ENCODE data around the gene RTP1.
"Not testable (repeated sequence)": the region's sequence is repeated elsewhere in the genome, so short reads cannot be mapped to it uniquely, and the experiment has no call there.

The RTP1 gene, protein sequence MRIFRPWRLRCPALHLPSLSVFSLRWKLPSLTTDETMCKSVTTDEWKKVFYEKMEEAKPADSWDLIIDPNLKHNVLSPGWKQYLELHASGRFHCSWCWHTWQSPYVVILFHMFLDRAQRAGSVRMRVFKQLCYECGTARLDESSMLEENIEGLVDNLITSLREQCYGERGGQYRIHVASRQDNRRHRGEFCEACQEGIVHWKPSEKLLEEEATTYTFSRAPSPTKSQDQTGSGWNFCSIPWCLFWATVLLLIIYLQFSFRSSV

DNA sequence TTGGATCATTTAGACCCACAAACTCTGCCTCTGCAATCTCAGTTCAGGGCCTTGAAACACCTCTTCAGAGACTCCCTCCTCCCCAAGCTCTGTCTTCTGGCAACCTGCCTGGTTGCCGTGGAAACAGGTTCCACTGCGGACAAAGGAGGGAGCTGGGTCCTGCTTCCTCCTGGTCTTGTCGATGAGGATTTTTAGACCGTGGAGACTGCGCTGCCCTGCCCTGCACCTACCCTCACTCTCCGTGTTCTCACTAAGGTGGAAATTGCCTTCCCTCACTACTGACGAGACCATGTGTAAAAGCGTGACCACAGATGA lies at the start of gene RTP1:
TSS of gene RTP1 (plus strand) at position 152 of the 315 bp plus-strand sequence. CDS start at position 182, 30 bp downstream.
- DNase-seq (ENCODE audit: low read depth), result no peak

DNA sequence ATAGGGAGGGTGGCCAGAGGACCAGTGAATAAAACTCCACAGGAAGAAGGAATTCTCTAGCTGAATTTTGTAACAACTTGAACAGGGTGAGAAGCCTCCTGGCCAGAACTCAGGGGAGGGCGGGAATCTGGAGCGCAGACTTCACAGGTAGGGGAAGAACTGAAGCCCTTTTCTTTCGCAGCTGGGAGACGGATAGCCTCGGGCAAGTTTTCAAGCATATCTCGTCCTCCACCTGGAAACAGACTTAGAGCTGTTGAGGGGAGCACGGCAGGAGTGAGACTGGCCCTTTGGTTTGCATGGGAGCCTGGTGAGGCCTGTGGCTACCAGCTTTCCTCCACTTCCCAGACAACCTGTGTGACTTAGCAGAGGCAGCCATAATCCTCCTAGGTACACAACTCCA lies 47.1 kb upstream of the RTP1 start:
- no peak for DNase-seq (ENCODE audit: low read depth)

- peak; percentile 51 for DNase-seq (ENCODE audit: low read depth)
These were observed 46.7 kb upstream of the RTP1 start for GRCh38 chr3:187150599-187150998.

DNA sequence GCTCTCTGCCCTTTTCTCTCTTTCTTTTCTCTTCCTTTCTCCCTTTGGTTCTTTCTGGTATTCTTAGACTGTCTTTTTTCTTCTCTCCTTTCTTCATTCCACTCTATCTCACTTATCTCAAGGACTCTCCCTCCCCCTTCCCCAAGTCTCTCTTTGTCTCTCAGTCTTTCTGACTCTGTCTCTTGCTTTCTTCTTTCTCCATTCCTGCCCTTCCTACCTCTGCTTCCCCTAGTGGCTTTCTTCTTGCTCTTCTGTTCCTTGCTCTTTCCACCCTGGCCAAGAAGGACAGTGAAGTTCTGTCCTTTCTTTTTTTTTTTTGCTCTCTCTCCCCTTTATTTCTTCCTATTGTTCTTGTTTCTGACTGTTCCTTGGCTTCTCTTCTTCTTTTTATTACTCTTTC lies 35.7 kb upstream of the RTP1 start:
- DNase-seq (ENCODE audit: low read depth), result no peak

- DNase-seq (ENCODE audit: low read depth), result no peak
These were observed 34.9 kb upstream of the RTP1 start for GRCh38 chr3:187162265-187162953.

DNA sequence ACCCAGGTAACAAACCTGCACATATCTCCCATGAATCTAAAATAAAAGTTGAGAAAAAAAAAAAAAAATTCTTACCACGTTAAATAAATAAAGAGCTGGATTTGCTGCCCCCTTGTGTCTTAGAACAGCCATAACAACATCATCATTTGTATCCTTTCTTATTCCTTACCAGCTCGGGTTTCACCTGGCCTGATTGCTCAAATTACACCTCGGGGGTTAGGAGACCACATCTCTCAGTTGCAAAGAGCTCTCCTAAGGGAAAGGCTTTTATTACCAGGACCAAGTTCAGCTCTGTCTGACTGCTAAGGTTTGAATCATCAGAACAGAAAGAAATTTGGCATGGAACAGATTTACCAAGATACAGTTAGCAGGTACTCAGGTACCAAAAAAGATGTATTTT lies 32.1 kb upstream of the RTP1 start:
- DNase-seq (ENCODE audit: low read depth), result no peak

GRCh38 chr3:187166750-187167149 lies 30.5 kb upstream of the RTP1 start:
- no peak for DNase-seq (ENCODE audit: low read depth)

DNA sequence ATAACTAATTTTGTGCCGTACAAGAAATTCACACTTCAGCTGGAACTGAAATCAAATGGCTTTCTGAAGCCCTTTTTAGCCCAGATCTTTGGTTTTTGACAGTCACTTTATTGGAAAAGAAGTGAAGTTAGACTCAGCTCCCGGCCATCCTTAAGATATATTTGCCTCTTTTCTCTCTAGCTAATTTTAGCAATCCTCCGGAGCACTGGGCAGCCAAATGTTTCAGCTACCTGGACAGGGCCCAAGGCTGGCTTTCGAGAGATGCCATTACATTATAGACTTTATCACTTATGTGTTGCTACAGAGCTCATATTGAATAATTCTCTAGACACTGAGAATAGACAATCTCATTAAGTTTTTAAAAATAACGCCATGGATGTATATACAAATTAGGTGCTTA lies 29.5 kb upstream of the RTP1 start:
- DNase-seq (ENCODE audit: low read depth), result no peak

DNA sequence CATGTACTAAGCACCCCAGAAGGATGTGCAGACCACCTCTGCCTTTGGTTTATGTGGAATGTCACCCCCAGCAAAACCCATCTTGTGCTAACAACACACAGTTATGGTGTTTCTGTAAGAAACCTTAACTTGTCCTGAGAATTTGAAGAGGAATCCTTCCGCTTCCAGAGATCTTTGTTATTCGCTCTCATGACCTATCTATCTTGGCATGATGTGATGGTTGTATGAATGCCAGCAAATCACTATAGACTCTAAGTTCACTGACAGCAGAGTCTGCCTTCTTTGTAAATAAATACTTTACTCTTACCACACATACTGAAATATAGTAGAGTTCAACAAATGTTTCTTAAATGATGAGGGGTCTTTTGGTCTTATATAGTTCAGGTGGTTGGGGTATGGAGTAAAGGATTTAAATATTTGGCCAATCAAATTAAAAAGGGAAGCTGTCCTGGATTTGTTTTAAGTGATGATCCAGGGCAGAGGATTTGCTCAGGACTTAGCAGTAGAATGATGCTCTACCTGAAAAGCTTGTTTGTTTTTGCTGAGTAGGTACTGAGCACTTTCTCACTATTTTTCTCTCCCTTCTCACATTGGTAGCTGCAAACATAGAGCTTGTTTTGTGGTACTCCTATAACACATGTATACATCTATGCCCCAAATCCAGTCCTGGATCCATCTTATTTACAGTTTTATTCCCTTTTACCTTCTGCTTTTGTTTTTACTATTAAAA lies 27.9 kb upstream of the RTP1 start:
- no peak for DNase-seq (ENCODE audit: low read depth)

- DNase-seq (ENCODE audit: low read depth), result not testable (repeated sequence)
These were observed 26.4 kb upstream of the RTP1 start for GRCh38 chr3:187170911-187171310.

GRCh38 chr3:187172929-187173328 lies 24.4 kb upstream of the RTP1 start:
- DNase-seq (ENCODE audit: low read depth), result no peak

DNA sequence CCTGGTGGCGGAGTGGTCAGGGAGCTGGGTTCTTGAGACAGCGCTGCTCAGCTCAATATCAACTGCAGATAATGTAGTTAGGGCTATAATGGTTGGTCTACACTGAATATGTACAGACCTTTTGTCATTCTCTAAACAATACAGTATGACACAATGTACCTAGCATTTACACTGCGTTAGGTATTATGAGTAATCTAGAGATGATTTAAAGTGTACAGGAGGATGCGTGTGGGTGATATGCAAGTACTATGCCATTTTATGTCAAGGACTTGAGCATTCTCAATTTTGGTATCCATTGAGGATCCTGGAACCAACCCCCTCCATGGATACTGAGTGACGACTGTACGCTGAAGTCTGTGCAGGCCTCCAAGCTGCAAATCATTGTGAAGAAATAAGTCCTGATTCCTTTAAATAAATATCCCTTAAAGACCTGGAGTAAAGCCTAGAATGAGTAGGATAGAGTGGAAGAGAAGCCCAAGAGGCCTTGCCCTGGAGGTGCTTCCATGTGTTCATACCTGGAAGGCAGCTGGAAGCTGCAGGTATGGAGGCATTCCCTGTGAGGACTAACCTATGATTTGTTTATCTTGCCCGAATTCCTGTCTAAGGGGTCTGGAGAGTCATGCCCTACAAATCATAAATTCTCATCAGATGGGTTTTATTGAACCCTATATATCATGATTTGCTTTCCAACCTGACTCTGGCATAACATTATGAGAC lies 15.7 kb upstream of the RTP1 start:
- DNase-seq (ENCODE audit: low read depth), result no peak

- DNase-seq (ENCODE audit: low read depth), result no peak
These were observed 13.9 kb upstream of the RTP1 start for GRCh38 chr3:187183210-187183862.

DNA sequence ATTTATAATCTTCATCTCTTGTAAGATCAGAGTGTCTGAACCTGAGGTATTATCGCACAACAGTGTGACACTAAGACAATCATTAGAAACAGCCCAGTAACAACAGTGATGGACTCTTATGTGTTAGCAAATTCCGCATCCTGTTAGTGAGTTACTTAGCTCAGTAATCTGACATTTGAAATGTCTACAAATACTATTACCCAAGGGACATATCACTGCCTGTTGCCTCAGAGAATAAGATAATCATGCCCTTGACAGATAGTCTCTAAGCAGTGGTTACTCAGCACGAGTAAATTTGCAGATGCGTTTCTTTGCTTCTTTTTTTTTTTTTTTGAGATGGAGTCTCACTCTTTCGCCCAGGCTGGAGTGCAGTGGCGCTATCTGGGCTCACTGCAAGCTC lies 13.4 kb upstream of the RTP1 start:
- DNase-seq (ENCODE audit: low read depth), result no peak

DNA sequence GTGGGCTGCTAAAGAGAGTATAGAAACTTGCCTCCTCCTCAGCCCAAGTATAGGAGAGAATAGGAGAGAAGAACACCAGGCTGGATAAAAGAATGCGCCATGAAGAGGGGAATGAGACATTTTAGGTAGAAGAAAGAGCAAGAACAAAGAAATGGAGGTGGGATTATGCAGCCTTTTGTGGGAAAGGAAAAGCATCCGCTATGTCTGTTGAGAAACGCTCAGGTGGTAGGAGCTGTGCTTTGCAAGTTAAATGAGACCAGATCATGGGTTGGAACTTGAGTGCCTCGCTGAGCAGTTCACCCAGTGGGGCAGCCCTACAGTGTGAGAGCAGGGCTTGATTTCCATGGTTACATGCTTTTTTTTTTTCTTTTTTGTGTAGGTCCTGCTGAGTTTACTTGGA lies 11.5 kb upstream of the RTP1 start:
- DNase-seq (ENCODE audit: low read depth), result no peak

DNA sequence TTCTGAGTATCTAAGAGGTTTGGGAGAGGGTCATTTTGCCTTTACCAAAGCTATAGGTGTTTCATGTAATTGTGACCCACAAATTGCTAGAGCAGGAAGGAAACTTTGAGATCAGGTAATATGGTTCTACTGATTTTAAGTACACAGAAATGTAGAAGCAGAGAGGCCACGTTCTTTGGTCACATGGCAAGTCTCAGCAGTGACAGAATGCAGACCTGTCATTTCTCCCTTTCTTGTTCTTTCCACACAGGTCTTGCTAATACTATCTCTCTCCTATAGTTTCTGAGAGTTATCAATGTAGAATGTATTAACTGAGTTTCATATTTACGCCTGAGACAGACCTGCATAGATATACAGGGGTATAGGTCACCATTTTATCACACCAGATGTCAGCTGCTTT lies 10.9 kb upstream of the RTP1 start:
- no peak for DNase-seq (ENCODE audit: low read depth)

DNA sequence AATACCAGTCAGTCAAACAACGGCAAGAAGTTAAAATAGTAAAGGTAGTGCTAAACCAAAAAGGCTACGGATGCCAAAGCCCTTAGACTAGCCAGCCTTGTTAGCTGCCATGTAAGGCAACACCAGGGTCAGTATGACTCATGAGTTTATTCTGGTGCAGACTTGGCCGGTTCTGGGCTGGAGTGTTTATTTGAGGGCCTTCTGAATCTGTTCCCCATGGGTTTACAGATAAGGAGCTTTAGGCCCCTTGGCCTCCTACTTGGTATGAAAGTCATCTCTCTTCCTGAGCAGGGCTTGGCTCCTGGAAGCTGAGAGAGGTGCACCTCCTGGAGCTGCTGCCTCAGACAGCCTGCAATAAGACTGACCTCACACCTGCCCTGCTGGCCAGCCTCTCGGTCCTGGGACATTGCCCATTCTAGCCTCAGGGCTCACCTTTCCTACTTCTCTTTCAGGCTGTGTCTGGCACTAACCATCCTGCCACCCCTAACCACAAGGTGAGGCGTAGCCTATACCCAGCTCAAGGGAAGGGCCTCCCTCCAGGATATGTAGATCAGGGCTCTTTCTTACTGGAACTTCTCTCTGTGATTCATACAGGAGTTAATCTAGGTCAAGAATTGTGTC lies 10.4 kb upstream of the RTP1 start:
- no peak for DNase-seq (ENCODE audit: low read depth)

GRCh38 chr3:187188931-187189330 lies 8.4 kb upstream of the RTP1 start:
- no peak for DNase-seq (ENCODE audit: low read depth)

GRCh38 chr3:187191271-187191670 lies 6.0 kb upstream of the RTP1 start:
- no peak for DNase-seq (ENCODE audit: low read depth)

- no peak for DNase-seq (ENCODE audit: low read depth)
These were observed 4.1 kb upstream of the RTP1 start for GRCh38 chr3:187193181-187193580.

GRCh38 chr3:187196573-187197334 lies 532 bp upstream of the RTP1 start:
- no peak for DNase-seq (ENCODE audit: low read depth)
